GM18907 (cell line): ENCODE results near the gene ARHGEF7.
"Not testable (repeated sequence)": the region's sequence is repeated elsewhere in the genome, so short reads cannot be mapped to it uniquely, and the experiment has no call there.

Experiments
- ATAC-seq: cut with Tn5 transposase; IDR thresholded peaks from one replicate; pipeline ENCODE4 v1.9.1; 2021; ENCODE audit warnings: mild to moderate bottlenecking, moderate library complexity; ENCODE audit not compliant: unreplicated experiment

Gene ARHGEF7

GRCh38 chr13:111193223-111193622 is 78.1 kb downstream of the ARHGEF7 start:
- ATAC-seq: not testable (repeated sequence)

DNA sequence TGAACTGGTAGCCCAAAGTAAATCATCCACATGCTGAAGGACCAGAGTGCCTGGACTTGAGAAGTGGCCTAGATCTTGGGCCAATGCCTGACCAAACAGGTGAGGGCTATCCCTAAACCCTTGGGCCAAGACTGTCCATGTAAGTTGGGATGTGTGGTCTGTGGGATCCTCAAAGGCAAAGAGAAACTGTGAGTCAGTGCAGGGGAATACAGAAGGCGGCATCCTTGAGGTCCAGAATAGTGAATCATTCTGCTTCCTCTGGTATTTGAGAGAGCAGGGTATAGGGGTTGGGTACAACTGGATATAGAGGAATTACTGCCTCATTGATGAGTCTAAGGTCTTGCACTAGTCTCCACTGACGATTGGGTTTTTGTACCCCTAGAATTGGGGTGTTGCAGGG is 79.5 kb downstream of the ARHGEF7 start:
- ATAC-seq: not testable (repeated sequence)

GRCh38 chr13:111198732-111199378 is 83.7 kb downstream of the ARHGEF7 start:
- ATAC-seq: not testable (repeated sequence)

- ATAC-seq: no peak
These were observed 86.3 kb downstream of the ARHGEF7 start for GRCh38 chr13:111201304-111201940.

- peak; percentile 22 for ATAC-seq
These were observed 87.1 kb downstream of the ARHGEF7 start for GRCh38 chr13:111202156-111202621.

GRCh38 chr13:111202745-111203144 is 87.6 kb downstream of the ARHGEF7 start:
- ATAC-seq: peak; percentile 78

- ATAC-seq: no peak
These were observed 88.8 kb downstream of the ARHGEF7 start for GRCh38 chr13:111203736-111204389.

GRCh38 chr13:111204438-111205177 is 89.5 kb downstream of the ARHGEF7 start:
- ATAC-seq: no peak

DNA sequence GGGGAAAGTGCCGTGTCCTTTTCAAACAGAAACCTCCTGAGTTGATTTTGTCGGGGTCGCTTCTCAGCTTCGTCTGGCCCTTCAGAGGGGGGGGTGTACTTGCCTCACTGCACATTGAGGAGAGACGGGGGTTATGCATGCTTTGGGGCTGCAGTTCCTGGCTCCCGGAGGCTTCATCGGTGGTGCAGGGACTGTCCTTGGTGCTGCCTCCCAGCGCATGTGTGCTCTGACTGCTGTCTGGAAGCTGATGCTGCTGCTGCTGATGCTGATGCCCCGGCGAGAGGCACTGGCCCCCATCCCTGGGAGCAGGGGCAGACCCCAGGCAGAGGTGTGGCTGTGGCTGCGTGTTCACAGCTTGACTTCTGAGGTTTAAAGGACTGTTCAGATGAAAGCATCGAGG is 91.0 kb downstream of the ARHGEF7 start:
- no peak for ATAC-seq

DNA sequence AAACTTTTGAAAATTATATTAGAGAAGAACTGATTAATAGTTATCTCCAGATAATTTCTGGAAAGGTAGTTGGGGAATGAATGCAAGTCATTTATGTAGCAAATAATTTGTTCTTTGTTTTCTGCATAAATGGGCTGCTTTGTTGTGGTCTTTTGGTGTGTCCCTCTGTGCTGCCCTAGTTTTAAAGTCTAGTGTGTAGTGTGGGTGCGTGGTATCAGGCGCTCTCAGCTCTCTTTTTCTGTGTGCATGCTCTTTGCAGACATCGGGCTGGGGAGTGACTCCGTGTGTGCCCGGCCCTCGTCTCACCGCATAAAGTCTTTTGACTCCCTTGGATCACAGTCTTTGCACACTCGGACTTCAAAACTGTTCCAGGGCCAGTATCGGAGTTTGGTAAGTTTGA is 94.5 kb downstream of the ARHGEF7 start:
- ATAC-seq: no peak

GRCh38 chr13:111210091-111210490 is 95.0 kb downstream of the ARHGEF7 start:
- ATAC-seq: no peak

- ATAC-seq: no peak
These were observed 95.7 kb downstream of the ARHGEF7 start for GRCh38 chr13:111210544-111211469.

DNA sequence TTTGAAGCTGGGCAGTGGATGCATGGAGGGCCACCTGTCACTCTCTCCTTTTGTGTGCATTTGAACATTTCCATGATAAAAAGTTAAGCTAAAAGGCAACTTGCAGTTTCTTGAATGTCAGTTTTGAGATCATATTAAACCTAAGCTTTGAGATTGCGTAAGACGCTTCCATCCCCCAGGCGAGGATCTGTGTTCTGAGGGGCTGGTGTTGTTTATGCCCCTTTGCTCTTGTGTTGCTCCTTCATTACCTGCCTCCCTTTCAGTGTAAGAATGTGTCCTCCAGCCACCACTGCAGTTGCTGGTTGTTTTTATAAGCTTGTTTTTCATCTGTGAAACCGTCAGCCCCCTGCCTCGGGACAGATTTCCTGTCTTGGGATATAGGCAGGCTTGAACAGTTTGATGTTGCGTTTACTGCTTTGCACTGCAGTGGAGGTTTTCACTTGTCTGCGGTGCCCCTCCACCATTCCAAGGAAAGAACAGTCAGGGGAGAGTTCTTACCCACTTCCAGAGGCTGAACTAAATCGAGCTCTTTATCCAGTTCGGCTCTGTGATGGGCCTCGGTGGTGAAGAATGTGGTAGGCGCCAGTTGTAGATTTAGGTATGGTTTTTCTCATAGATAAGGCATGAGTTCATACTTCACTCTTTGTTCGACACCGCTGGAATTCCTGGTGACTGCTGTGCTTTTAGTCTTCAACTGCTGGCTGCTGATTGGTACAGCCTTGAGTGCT is 96.8 kb downstream of the ARHGEF7 start:
- ATAC-seq: no peak

GRCh38 chr13:111212517-111212873 is 97.4 kb downstream of the ARHGEF7 start:
- no peak for ATAC-seq

DNA sequence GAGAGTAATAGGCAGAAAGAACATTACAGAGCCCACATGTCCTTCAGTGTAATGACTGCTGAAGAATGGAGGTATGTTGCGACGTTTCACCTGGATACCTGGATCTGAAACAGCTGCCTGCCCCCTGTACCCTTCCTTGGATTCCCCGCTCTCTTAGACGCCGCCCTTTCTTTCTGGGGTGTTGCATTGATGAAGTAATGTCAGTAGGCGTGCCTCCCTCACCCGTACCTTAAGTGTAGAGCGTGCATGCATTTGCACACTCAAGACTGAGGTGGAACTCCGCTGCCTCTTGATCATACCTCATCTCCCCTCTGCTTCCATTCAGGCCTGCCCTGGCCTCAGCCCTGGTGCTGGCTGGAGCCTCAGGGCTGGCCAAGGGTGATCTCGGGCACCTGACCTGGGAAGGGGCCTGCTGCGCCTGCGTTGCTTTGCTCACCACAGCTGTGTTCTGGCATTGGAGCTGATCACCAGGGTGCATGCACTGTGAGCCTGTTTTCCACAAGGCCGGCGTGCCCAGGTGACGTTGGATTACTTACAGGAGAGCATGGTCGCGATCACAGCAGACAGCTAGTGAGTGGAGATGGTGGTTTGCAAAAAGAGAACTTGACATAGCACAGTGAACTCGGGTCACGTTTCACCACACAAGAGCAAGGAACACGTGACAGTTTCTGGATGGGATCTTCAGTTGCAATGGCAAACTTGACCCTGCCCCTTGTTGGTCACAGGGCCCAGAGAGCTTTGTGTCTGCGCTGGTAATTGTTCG is 99.0 kb downstream of the ARHGEF7 start:
- ATAC-seq: no peak

DNA sequence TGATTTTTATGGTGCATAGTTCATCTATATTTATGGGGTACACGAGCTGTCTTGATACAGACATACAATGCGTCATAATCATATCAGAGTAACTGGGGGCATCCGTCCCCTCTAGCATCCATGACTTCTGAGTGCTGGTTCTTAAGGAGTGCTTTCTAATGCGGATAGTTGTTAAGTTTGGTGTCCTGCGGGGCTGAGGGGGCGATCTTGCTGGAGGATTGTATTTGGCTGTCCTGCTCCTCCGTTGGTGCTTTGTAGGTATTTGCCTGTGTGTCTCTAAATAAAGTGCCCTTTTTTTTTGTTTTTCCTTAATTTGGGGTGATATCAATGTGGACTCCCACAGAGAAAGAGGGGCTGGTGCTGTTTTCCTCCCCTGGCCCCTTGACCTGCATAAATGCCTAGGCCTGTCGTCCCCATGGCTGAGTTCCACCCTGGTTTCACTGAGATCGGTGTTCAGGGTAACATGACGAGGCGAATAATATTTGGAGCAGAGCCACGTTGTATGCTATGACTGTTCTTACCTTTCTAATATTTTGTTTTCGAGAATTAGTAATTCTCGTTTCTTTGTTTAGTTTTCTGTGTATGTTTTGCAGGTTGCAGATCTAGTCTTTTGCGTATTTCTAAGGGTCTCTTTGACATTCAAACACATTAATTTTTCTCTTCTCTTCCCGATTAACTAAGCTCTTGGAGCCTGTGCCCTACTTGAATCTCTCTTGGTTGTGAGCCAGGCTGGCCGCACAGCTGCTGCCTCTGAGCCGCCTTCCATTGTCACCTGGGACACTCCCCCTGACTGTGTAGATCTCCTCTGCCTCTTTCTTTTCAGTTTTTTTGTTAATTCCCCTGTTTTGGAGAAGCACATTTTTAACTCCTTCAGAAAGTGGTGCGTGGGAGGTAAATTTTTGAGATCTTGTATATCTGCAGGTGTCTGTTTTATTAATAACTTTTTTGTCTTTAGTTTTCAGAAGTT is 100.3 kb downstream of the ARHGEF7 start:
- ATAC-seq: no peak

DNA sequence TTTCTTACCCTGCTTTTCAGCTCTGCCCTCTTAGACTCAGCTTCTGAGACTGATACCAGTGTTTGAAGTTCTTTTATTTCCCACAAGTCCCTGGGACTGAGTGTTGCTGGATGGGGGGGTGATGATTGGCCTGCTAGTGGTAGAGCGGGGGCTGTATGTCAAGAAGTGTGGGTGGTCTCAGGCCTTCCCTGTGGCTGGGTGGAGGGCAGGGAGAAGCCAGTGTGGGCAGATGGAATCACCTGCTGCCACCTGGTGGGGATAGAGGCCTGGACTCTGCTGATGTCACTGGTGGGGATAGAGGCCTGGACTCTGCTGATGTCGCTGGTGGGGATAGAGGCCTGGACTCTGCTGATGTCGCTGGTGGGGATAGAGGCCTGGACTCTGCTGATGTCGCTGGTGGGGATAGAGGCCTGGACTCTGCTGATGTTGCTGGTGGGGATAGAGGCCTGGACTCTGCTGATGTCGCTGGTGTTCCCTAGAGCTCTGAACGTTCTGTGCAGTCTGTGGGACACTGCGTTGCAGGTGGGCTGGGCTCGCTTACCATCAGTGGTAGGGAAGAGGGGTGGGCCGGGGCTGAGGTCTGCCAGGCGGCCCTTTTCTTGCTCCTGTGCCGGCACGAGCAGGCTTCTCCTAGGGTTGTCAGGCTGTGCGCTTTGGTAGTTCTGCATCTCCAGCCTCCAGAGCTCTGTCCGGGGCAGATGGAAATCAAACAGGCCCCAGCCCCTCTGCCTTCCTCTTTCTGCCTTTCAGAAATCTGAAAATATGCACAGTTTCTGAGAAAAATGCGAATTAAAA is 101.3 kb downstream of the ARHGEF7 start:
- peak; percentile 42 for ATAC-seq
